Neural progenitor cell (in vitro differentiated cells): ENCODE data around the gene PTPRH. TPM values are rescaled to one million over a fixed set of nuclear protein-coding genes. Genes with fewer than 3 reads are reported as not detected.

Experiments
- DNase-seq: peaks from one replicate; pipeline ENCODE4 v3.0.0-alpha.2; 2016; ENCODE audit warnings: low spot score
- H2AFZ ChIP-seq: fragments of 200-600 bp; sonication (generic); replicated peaks from 2 replicates; pipeline ENCODE4 v1.6.1; 2016; ENCODE audit warnings: antibody characterized with exemption
- H3F3A ChIP-seq: fragments of 200-600 bp; sonication (generic); 2 replicates; pipeline ENCODE4 v1.6.1; 2016; ENCODE audit warnings: antibody characterized with exemption, low read depth
- H3K27ac ChIP-seq: fragments of 200-600 bp; sonication (generic); 2 replicates; pipeline ENCODE4 v1.5.1; 2016; ENCODE audit warnings: mild to moderate bottlenecking
- H3K27me3 ChIP-seq: fragments of 200-600 bp; sonication (generic); 2 replicates; pipeline ENCODE4 v1.6.1; 2016; ENCODE audit warnings: mild to moderate bottlenecking, moderate library complexity
- H3K36me3 ChIP-seq: fragments of 200-600 bp; sonication (generic); 2 replicates; pipeline ENCODE4 v1.5.1; 2016
- H3K4me1 ChIP-seq: fragments of 200-600 bp; sonication (generic); 2 replicates; pipeline ENCODE4 v1.6.1; 2016; ENCODE audit warnings: mixed run types
- H3K4me2 ChIP-seq: fragments of 200-600 bp; sonication (generic); 2 replicates; pipeline ENCODE4 v1.6.1; 2016
- H3K4me3 ChIP-seq: fragments of 200-600 bp; sonication (generic); 2 replicates; pipeline ENCODE4 v1.5.1; 2016
- H3K79me2 ChIP-seq: fragments of 200-600 bp; sonication (generic); 2 replicates; pipeline ENCODE4 v1.6.1; 2016; ENCODE audit warnings: low read depth
- H3K9ac ChIP-seq: fragments of 200-600 bp; sonication (generic); 2 replicates; pipeline ENCODE4 v1.6.1; 2016
- H3K9me3 ChIP-seq: fragments of 200-600 bp; sonication (generic); 2 replicates; pipeline ENCODE4 v1.5.1; 2016; ENCODE audit warnings: low read depth
- H4K20me1 ChIP-seq: fragments of 200-600 bp; sonication (generic); 2 replicates; pipeline ENCODE4 v1.6.1; 2016; ENCODE audit warnings: low read depth
- H3K27ac Mint-ChIP-seq: 3 replicates; pipeline ENCODE4 v1.8.0; 2021; ENCODE audit warnings: mixed read lengths
- H3K27me3 Mint-ChIP-seq: 2 replicates; pipeline ENCODE4 v1.8.0; 2022; ENCODE audit warnings: low read depth, mild to moderate bottlenecking, inconsistent platforms, moderate library complexity, mixed read lengths; ENCODE audit not compliant: insufficient read depth
- H3K36me3 Mint-ChIP-seq: 3 replicates; pipeline ENCODE4 v1.8.0; 2021; ENCODE audit warnings: mixed read lengths
- H3K4me1 Mint-ChIP-seq: 3 replicates; pipeline ENCODE4 v1.8.0; 2021; ENCODE audit warnings: mixed read lengths
- H3K4me3 Mint-ChIP-seq: 3 replicates; pipeline ENCODE4 v1.8.0; 2021; ENCODE audit warnings: mild to moderate bottlenecking, moderate library complexity, mixed read lengths
- H3K9me3 Mint-ChIP-seq: 3 replicates; pipeline ENCODE4 v1.8.0; 2020; ENCODE audit warnings: mixed read lengths
- EZH2 ChIP-seq: fragments of 200-600 bp; sonication (generic); IDR thresholded peaks from 2 replicates; pipeline ENCODE4 v1.6.1; 2017; ENCODE audit warnings: antibody characterized with exemption, mild to moderate bottlenecking, moderate library complexity
- EZH2phosphoT487 ChIP-seq: fragments of 200-600 bp; sonication (generic); IDR thresholded peaks from 2 replicates; pipeline ENCODE4 v1.6.1; 2017; ENCODE audit warnings: antibody characterized with exemption
- total RNA-seq: library from RNA; depleted of rRNA; stranded (reverse); fragments of >200 nt; gene quantifications from 2 replicates; pipeline ENCODE4 v1.2.3, GENCODE V29; 2015; ENCODE audit warnings: low replicate concordance
- TF ChIP-seq, protein P1 (sequence below): fragments of 200-600 bp; sonication (generic); IDR thresholded peaks from 2 replicates; pipeline ENCODE4 v1.5.1; 2017; ENCODE audit warnings: antibody characterized with exemption, mild to moderate bottlenecking

The PTPRH gene
- total RNA-seq, 1 donor from 2014 or later = not detected

DNA sequence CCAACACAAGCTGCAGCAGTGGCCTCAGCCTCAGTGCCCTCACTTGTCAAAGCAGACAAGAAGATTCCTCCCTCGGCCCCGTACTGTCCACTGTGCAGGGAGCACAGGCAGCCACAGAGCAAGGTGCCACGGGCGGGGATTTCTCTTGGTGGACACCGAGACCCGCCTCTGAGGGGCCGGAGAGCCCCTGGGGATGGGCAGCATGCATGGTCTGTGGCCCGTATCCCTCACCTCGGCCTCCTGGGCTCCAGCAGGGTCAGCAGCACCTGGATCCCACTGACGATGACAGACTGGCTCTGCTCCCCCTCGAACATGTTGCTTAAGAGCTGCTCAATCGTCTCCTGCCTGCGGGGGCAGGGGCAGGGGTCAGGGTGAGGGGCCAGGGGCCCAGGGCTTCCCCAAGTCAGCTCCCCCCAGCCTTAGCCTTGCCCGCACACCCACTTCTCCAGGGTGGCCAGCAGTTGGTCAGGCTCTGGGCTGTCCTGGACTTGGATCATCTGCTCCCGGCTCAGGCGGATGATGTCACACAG lies 32.7 kb upstream of the PTPRH start:
- H3K27me3 ChIP-seq = no peaks in the 10 kb centered on the region
- Mint-ChIP-seq H3K4me3 (no peak overlapping the region), H3K27ac (no peak overlapping the region), H3K27me3 (peaks cover 9% of the 10 kb centered on the region), H3K36me3 (peaks cover 19% of the 10 kb centered on the region), H3K9me3 (no peaks in the 10 kb centered on the region), H3K4me1 (no peaks in the 10 kb centered on the region)
- H3K27ac ChIP-seq = no peak overlapping the region
- no peaks in the 10 kb centered on the region for H3K9me3 ChIP-seq
- no peak for DNase-seq
- H3F3A ChIP-seq = no peaks in the 10 kb centered on the region
- no peak overlapping the region for H3K9ac ChIP-seq
- H3K4me1 ChIP-seq = no peaks in the 10 kb centered on the region
- no peak for TF ChIP-seq EZH2
- TF ChIP-seq, protein P1, sequence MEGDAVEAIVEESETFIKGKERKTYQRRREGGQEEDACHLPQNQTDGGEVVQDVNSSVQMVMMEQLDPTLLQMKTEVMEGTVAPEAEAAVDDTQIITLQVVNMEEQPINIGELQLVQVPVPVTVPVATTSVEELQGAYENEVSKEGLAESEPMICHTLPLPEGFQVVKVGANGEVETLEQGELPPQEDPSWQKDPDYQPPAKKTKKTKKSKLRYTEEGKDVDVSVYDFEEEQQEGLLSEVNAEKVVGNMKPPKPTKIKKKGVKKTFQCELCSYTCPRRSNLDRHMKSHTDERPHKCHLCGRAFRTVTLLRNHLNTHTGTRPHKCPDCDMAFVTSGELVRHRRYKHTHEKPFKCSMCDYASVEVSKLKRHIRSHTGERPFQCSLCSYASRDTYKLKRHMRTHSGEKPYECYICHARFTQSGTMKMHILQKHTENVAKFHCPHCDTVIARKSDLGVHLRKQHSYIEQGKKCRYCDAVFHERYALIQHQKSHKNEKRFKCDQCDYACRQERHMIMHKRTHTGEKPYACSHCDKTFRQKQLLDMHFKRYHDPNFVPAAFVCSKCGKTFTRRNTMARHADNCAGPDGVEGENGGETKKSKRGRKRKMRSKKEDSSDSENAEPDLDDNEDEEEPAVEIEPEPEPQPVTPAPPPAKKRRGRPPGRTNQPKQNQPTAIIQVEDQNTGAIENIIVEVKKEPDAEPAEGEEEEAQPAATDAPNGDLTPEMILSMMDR = no peak
- TF ChIP-seq EZH2phosphoT487 = no peak
- H3K36me3 ChIP-seq = no peaks in the 10 kb centered on the region
- H4K20me1 ChIP-seq = peaks cover 5% of the 10 kb centered on the region
- H3K4me2 ChIP-seq = no peak overlapping the region
- H2AFZ ChIP-seq = no peak overlapping the region
- no peak overlapping the region for H3K4me3 ChIP-seq
- H3K79me2 ChIP-seq = no peaks in the 10 kb centered on the region

DNA sequence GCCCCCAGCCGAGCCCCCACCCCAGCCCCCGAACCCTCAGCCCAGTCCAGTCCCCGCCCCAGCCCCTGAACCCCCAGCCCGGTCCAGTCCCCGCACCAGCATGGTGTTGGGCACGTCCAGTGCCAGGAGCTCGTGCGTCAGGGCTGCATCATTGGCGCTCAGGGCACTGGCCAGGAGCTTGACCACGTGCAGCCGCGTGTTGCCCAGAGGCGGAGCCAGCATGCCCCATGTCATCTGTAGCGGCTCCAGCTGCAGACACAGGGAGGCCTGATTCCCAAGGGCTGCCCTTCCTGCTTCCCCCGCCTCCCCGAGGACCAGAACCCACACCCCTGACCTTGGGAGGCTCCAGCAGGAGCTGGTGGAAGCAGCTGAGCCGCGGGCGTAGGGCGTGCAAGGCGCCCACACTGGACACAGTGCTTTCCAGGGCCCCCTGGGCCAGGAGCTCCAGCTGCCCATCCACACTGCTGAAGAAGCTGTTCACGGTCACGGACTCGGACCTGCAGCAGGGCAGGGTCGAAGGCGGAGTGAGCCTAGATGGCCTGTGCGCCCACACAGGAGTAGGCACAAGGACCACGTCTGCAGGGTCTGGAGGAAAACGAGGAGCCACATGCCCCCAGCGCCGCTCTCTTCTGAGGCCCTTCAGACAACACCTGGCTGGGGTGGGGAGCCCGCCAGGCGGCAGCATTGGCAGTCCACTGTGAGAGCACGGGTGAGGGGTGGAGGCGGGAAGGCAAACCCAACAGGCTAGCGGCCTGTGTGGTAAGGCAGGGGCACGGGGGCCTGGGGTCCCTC lies 32.0 kb upstream of the PTPRH start:
- no peaks in the 10 kb centered on the region for H3K4me1 Mint-ChIP-seq
- no peaks in the 10 kb centered on the region for H3K9me3 Mint-ChIP-seq
- H3K9ac ChIP-seq = no peak overlapping the region
- no peaks in the 10 kb centered on the region for H3K36me3 ChIP-seq
- no peaks in the 10 kb centered on the region for H3F3A ChIP-seq
- H3K79me2 ChIP-seq = no peaks in the 10 kb centered on the region
- peaks cover 9% of the 10 kb centered on the region for H3K27me3 Mint-ChIP-seq
- no peak for TF ChIP-seq EZH2phosphoT487
- TF ChIP-seq EZH2 = no peak
- TF ChIP-seq, protein P1 = no peak
- no peaks in the 10 kb centered on the region for H3K4me1 ChIP-seq
- no peak for DNase-seq
- no peaks in the 10 kb centered on the region for H3K9me3 ChIP-seq
- H3K36me3 Mint-ChIP-seq = peaks cover 23% of the 10 kb centered on the region
- no peaks in the 10 kb centered on the region for H3K27me3 ChIP-seq
- H4K20me1 ChIP-seq = peaks cover 4% of the 10 kb centered on the region
- no peak overlapping the region for H3K27ac Mint-ChIP-seq
- no peak overlapping the region for H3K4me3 ChIP-seq
- no peak overlapping the region for H2AFZ ChIP-seq
- H3K27ac ChIP-seq = no peak overlapping the region
- no peak overlapping the region for H3K4me3 Mint-ChIP-seq
- no peak overlapping the region for H3K4me2 ChIP-seq

DNA sequence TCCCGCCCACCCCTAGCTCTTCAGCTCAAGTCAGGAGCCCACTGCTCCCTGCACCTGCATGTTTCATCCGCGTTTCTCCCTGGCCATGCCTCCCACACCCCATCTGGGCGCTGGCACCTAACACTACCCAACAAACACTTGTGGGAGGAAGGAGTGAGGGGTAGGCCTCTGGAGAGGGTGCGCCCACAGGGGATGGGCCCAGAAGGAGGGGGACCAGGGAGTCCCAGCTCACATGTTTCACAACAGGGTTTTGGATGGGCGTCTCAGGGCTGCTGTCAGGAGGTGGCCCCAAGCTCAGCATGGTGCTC lies 31.4 kb upstream of the PTPRH start:
- Histone ChIP-seq H4K20me1 (peaks cover 4% of the 10 kb centered on the region), H3K79me2 (no peaks in the 10 kb centered on the region), H3K36me3 (no peaks in the 10 kb centered on the region), H3K9ac (no peak overlapping the region), H3K4me2 (no peak overlapping the region), H3K27ac (no peak overlapping the region), H3K4me3 (no peak overlapping the region), H3K4me1 (no peaks in the 10 kb centered on the region), H2AFZ (no peak overlapping the region), H3F3A (no peaks in the 10 kb centered on the region), H3K27me3 (no peaks in the 10 kb centered on the region), H3K9me3 (no peaks in the 10 kb centered on the region)
- Mint-ChIP-seq H3K36me3 (peaks cover 27% of the 10 kb centered on the region), H3K9me3 (no peaks in the 10 kb centered on the region), H3K27ac (no peak overlapping the region), H3K4me1 (no peaks in the 10 kb centered on the region), H3K27me3 (peaks cover 9% of the 10 kb centered on the region), H3K4me3 (no peak overlapping the region)
- no peak for TF ChIP-seq EZH2
- no peak for TF ChIP-seq EZH2phosphoT487
- TF ChIP-seq, protein P1 = no peak
- no peak for DNase-seq
